Suprapubic skin (tissue), 4 donors: ENCODE measurements around the gene ADAP1.

Source experiments
- EP300 ChIP-seq: sonication (generic); formaldehyde crosslinking; IDR thresholded peaks from one replicate; pipeline ENCODE4 v1.6.1; 2017; ENCODE audit warnings: antibody characterized with exemption
- POLR2AphosphoS5 ChIP-seq, 3 donors: sonication (generic); formaldehyde crosslinking; IDR thresholded peaks; one replicate each; pipeline ENCODE4 v1.6.1; 2017; ENCODE audit warnings: antibody characterized with exemption in 3 of 3
- TF ChIP-seq, protein P1 (sequence below), 2 donors: fragments of 200-600 bp in 1 of 2; fragments of 450-650 bp in 1 of 2; sonication (generic) in 1 of 2; IDR thresholded peaks; one replicate each; pipeline ENCODE4 v1.5.1; 2016 to 2019; ENCODE audit warnings: antibody characterized with exemption in 2 of 2, mild to moderate bottlenecking in 1 of 2, moderate library complexity in 1 of 2

DNA sequence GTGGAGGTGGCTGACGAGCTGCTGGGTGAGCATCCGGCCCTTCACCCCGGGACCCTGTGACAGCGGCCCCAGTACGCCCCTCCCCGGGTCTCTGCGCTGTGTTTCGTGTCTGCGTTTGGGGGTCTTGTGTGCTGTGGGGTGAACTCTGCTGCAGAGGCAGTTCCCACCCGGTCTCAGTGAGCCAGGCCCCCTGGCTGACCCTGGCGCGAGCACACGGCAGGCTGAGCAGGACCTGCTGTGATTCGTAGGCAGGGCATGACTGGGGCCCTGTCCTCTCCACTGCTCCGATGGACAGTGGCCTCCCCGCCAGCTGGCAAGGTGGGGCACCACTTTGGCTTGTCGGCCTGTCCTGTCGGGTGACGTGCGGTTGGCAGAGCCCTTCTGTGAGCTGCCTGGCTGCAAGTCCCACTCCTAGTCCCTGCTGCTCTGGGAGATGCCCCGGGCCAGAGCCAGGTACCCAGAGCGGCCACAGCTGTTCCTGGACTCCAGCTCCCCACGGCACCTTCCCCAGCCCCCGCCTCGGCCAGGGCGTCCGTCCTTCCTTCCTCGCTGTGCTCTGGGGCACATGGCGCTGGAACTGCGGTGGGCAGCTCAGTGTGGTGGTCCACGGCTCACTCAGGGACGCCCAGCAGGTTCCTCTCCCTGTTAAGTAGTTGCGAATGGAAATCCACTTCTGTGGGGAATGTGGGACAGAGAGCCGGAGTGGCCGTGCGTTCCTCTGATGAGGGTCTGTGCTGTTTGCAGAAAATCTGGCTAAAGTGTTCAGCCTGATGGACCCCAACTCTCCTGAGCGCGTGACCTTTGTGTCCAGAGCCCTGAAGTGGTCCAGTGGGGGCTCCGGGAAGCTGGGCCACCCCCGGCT, 67.6 kb downstream of the ADAP1 start:
- TF ChIP-seq, protein P1, sequence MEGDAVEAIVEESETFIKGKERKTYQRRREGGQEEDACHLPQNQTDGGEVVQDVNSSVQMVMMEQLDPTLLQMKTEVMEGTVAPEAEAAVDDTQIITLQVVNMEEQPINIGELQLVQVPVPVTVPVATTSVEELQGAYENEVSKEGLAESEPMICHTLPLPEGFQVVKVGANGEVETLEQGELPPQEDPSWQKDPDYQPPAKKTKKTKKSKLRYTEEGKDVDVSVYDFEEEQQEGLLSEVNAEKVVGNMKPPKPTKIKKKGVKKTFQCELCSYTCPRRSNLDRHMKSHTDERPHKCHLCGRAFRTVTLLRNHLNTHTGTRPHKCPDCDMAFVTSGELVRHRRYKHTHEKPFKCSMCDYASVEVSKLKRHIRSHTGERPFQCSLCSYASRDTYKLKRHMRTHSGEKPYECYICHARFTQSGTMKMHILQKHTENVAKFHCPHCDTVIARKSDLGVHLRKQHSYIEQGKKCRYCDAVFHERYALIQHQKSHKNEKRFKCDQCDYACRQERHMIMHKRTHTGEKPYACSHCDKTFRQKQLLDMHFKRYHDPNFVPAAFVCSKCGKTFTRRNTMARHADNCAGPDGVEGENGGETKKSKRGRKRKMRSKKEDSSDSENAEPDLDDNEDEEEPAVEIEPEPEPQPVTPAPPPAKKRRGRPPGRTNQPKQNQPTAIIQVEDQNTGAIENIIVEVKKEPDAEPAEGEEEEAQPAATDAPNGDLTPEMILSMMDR (IDR thresholded peaks at IDR 0.05) = no peak
- TF ChIP-seq POLR2AphosphoS5 (IDR thresholded peaks at IDR 0.05) = no peak
- no peak for TF ChIP-seq EP300
